HG03095 (cell line): ENCODE measurements around the gene MTA3.
"Not testable (repeated sequence)": the region's sequence is repeated elsewhere in the genome, so short reads cannot be mapped to it uniquely, and the experiment has no call there.

ENCODE experiments used
- ATAC-seq: cut with Tn5 transposase; IDR thresholded peaks from one replicate; pipeline ENCODE4 v1.9.1; 2021; ENCODE audit warnings: moderate library complexity; ENCODE audit not compliant: unreplicated experiment

The MTA3 gene

GRCh38 chr2:42606166-42606565 lies 37.7 kb downstream of the MTA3 start:
- ATAC-seq = not testable (repeated sequence)

GRCh38 chr2:42607101-42607637 lies 38.7 kb downstream of the MTA3 start:
- no peak for ATAC-seq

GRCh38 chr2:42613281-42614064 lies 45.0 kb downstream of the MTA3 start:
- no peak for ATAC-seq

DNA sequence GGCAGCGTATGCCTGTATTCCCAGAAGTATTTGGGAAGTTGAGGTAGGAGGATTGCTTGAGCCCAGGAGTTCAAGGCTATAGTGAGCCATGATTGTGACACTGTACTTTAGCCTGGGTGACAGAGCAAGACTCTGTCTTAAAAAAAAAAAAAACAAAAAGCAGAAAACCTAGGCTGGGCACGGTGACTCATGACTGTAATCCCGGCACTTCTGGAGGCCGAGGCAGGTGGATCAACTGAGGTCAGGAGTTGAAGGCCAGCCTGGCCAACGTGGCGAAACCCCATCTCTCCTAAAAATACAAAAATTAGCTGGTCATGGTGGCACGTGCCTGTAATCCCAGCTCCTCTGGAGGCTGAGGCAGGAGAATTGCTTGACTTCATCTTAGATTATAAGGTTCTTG lies 46.4 kb downstream of the MTA3 start:
- no peak for ATAC-seq

GRCh38 chr2:42618116-42618515 lies 49.7 kb downstream of the MTA3 start:
- ATAC-seq = no peak

- ATAC-seq = no peak
Measured at GRCh38 chr2:42618972-42619371, 50.5 kb downstream of the MTA3 start.

GRCh38 chr2:42621626-42622025 lies 53.2 kb downstream of the MTA3 start:
- not testable (repeated sequence) for ATAC-seq

DNA sequence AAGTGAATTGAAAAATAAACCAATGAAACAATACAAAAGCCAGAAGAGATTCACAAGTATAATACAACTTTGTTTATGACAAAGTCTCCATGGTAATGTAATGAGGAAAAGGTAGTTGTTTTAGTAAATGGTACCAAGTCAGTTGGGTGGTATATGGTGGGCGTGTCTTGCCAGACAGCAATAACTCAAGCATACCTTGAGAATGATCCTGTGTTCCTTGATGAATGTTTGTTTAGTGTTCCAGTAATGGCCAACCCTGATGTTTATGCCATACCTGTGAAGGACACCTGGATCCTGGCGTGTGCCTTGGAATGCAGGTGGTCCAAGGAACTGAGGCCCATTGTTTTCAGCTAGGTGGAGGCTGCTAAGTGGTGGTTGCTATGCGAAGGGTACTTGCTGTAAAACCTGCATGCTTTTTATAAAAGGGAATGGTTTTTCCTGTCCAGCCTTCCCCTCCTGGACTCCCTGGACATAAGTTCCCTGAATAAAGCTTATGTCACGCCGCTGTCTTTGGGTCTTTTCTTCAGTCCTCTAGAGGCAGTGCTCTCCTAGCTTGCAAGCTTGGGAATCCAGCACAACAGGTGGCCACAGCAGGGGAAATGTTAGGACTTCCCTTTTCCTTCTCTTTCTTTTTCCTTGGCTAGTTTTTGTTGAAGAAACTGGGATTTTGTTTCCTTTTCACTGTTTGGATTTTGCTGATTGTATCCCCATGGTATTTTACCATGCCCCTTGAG lies 54.7 kb downstream of the MTA3 start:
- no peak for ATAC-seq

GRCh38 chr2:42624047-42624446 lies 55.6 kb downstream of the MTA3 start:
- ATAC-seq = no peak

- ATAC-seq = not testable (repeated sequence)
Measured at GRCh38 chr2:42628024-42628423, 59.6 kb downstream of the MTA3 start.

- ATAC-seq = no peak
Measured at GRCh38 chr2:42636934-42637333, 68.5 kb downstream of the MTA3 start.

- no peak for ATAC-seq
Measured at GRCh38 chr2:42638080-42638784, 69.8 kb downstream of the MTA3 start.

GRCh38 chr2:42639340-42640077 lies 71.1 kb downstream of the MTA3 start:
- no peak for ATAC-seq

DNA sequence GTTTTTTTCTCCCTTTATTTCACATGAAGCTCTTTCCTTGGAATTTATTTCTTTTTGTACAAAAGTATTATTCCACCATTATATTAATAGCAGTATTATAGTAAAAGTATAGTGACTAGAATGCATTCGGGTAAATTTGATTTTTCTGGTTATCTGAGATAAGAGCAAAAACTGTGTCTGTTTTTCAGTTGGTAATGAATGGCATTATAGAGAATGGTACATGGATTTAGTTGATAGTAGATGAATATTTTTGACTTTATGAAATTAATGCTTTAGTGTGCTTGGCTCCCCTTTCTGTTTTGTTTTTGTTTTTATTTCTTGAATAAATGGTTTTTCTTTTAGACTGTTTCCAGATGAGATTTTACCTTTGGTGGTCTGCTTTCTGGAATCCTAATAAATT lies 71.8 kb downstream of the MTA3 start:
- ATAC-seq = no peak

- ATAC-seq = not testable (repeated sequence)
Measured at GRCh38 chr2:42642371-42642770, 73.9 kb downstream of the MTA3 start.

DNA sequence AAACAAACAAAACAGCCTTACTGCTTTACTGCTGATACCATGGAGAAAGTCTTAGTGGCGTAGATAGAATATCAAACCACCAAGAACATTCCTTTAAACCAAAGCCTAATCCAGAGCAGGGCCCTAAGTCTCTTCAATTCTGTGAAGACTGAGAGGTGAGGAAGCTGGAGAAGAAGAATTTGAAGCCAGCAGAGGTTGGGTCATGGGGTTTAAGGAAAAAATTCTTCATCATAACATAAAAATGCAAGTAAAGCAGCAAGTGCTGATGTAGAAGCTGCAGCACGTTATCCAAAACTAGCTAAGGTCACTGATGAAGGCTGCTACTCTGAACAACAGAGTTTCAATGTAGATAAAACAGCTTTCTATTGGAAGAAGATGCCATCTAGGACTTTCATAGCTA lies 77.1 kb downstream of the MTA3 start:
- no peak for ATAC-seq

- no peak for ATAC-seq
Measured at GRCh38 chr2:42648796-42649195, 80.4 kb downstream of the MTA3 start.

DNA sequence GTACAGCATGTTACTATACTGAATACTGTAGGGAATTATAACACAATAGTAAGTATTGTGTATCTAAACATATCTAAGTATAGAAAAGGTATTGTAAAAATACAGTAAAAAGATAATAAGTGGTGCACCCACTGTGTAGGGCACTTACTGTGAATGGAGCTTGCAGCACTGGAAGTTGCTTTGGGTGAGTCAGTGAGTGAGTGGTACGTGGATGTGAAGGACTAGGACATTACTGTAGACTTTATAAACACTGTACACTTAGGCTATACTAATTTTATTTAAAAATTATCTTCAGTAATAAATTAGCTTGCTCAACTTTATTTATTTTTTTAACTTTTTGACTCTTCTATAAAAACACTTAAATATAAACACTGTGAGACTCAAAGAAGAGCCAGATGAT lies 82.6 kb downstream of the MTA3 start:
- no peak for ATAC-seq

GRCh38 chr2:42652086-42652485 lies 83.7 kb downstream of the MTA3 start:
- no peak for ATAC-seq

DNA sequence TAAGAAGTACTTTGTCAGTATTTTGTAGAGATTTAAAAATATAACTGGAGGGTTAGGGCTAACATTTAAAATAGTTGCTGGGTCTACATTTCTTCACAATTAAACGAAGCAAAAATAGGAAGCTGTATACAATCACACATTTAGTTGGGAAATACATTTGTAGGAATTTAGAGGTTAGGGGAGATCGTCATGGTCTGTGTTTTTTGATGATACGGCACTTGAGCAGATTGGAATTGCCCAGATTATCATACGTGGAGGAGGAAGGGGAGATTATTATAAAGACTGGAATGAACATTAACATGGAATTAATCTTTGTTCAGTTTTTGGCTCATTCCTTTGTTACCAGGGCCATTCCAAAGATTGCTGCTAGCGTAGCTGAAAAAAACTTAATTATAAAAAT lies 84.6 kb downstream of the MTA3 start:
- no peak for ATAC-seq

DNA sequence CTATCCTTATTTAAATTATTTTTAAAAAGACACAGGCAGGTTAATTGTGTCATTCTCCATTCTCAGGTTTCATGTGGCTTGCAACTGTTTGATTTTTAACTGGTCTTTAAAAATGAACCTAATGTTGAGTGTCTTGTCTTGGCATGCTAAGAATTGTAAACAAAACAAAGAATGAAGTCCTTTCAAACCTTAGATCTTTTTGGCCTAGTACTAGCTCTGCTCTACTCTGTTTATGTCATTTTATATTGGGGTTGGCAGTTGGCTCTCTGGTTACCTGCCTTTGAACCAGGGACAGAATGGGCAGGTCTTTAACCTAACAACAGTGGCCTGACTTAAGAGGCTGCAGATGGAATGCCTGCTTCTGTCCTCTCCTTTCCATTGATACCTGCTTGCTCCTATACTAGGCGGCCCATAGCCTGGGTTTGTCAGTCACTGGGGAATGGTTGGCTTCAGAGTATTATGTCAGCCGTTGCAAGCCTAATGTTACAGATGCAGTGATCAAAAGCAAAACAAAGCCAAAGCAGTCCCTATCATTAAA lies 85.5 kb downstream of the MTA3 start:
- no peak for ATAC-seq
